HG02642 (cell line): ENCODE measurements around the gene DCUN1D5.
A peak's percentile ranks its signal among the peaks of the same experiment; 100 is the strongest.

ENCODE experiments used
- ATAC-seq: cut with Tn5 transposase; IDR thresholded peaks from one replicate; pipeline ENCODE4 v1.9.1; 2021; ENCODE audit warnings: mild to moderate bottlenecking; ENCODE audit not compliant: unreplicated experiment, poor library complexity

The DCUN1D5 gene

GRCh38 chr11:103091801-103092524, at the start of gene DCUN1D5:
TSS of gene DCUN1D5 (minus strand) at chr11:103092160. CDS start at chr11:103091872, 288 bp downstream.
- peak; percentile 100 for ATAC-seq

- ATAC-seq = no peak
These were observed 33.5 kb upstream of the DCUN1D5 start for GRCh38 chr11:103125462-103125861.

GRCh38 chr11:103114836-103115235, 22.9 kb upstream of the DCUN1D5 start:
- no peak for ATAC-seq

- no peak for ATAC-seq
These were observed 20.4 kb upstream of the DCUN1D5 start for GRCh38 chr11:103112364-103112763.

GRCh38 chr11:103111400-103111799, 19.4 kb upstream of the DCUN1D5 start:
- ATAC-seq = no peak

- ATAC-seq = no peak
These were observed 18.4 kb upstream of the DCUN1D5 start for GRCh38 chr11:103110391-103110790.

- peak; percentile 22 for ATAC-seq
These were observed 17.9 kb upstream of the DCUN1D5 start for GRCh38 chr11:103109818-103110388.

- ATAC-seq = peak; percentile 100
These were observed 17.2 kb upstream of the DCUN1D5 start, which contains the start of gene DYNC2H1 for GRCh38 chr11:103108933-103109817. TSS of gene DYNC2H1 (plus strand) at chr11:103109426. CDS start at chr11:103109575, 149 bp downstream.

- ATAC-seq = no peak
These were observed 5.3 kb upstream of the DCUN1D5 start for GRCh38 chr11:103097279-103097678.

GRCh38 chr11:103091064-103091800, 728 bp downstream of the DCUN1D5 start:
- peak; percentile 48 for ATAC-seq

- ATAC-seq = no peak
These were observed 5.5 kb downstream of the DCUN1D5 start for GRCh38 chr11:103086461-103086860.

- ATAC-seq = no peak
These were observed 6.1 kb downstream of the DCUN1D5 start for GRCh38 chr11:103085758-103086365.

GRCh38 chr11:103079833-103080232, 12.1 kb downstream of the DCUN1D5 start:
- ATAC-seq = no peak

GRCh38 chr11:103078710-103079109, 13.2 kb downstream of the DCUN1D5 start:
- no peak for ATAC-seq

GRCh38 chr11:103077554-103077953, 14.4 kb downstream of the DCUN1D5 start:
- no peak for ATAC-seq

GRCh38 chr11:103076361-103076760, 15.6 kb downstream of the DCUN1D5 start:
- no peak for ATAC-seq

- ATAC-seq = no peak
These were observed 21.0 kb downstream of the DCUN1D5 start for GRCh38 chr11:103071008-103071407.

- no peak for ATAC-seq
These were observed 21.8 kb downstream of the DCUN1D5 start for GRCh38 chr11:103070142-103070541.

GRCh38 chr11:103069367-103069766, 22.6 kb downstream of the DCUN1D5 start:
- ATAC-seq = no peak

- no peak for ATAC-seq
These were observed 24.8 kb downstream of the DCUN1D5 start for GRCh38 chr11:103067118-103067517.
